ENCODE measurements around the gene EPB41. TPM values are rescaled to one million over a fixed set of nuclear protein-coding genes. Genes with fewer than 3 reads are reported as not detected.

The EPB41 gene
- total and polyA plus RNA-seq, 2 of the 8 experiments (the other 6 are each of a cell fraction or from before 2014, with no cell fraction given): 36.7 to 109 TPM

DNA sequence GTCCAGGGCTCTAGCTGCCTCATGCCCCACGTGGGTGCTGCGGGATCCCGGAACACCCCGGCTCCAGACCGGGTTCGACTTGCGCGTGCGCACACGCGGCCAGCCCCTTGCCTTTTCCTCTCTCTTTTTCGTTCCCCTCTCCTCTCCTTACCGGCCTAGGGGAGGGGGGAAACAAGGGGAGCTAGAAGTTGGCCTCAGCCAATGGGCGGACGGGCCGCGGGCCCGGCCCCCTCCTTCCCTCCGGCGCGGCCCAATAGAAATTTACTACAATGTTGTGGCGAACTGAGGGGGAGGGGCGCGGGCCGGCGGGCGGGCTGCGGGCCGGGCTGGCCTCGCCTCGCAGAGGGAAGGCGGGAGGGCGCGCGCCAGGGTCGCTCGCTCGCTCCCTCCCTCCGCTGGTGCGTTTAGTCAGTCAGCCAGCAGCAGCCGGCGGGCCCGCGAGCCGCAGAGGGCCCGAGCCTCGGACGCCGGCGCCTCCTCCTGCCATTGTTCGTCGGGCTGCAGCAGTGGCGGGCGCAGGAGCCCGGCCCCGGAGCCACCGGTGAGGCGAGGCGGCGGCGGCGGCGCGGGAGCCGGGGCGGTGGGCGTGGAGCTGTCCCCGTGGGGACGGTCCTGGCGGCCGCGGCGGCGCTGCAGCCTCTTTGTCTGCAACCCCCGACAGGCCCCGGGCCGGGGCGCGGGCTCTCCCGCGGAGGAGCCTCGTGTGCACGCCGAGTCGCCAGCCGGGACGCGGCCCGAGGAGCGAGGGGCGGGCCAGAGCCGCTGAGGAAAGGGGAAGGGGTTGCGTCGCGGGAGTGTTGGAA, at the start of gene EPB41 (continued):
- TF ChIP-seq EZH2 (IDR thresholded peaks at IDR 0.05; ENCODE audit: low read depth, low read length, severe bottlenecking) (no peak), GABPA (IDR thresholded peaks at IDR 0.05; ENCODE audit: borderline replicate concordance, insufficient read depth, low read length) (no peak), RBBP5 (IDR thresholded peaks at IDR 0.05; ENCODE audit: borderline replicate concordance, low read depth, low read length) (peak; percentile 97; the same call in 1 of the 2 replicates), TBP (IDR thresholded peaks at IDR 0.05; ENCODE audit: low read depth, low read length) (peak; percentile 51)
